Fibroblast of the conjunctiva (primary cell): Measurements from ENCODE around the gene SLC2A6.

Experiments
- DNase-seq: peaks from one replicate; pipeline ENCODE4 v3.0.0-alpha.2; 2010; ENCODE audit warnings: low read depth

The SLC2A6 gene

GRCh38 chr9:133478851-133479711 lies at the start of gene SLC2A6:
Gene SLC2A6, minus strand, starts transcription at chr9:133479099. Its CDS starts 40 bp downstream, at chr9:133479059.
- DNase-seq = peak; percentile 47

- DNase-seq = no peak
These were observed 49.3 kb upstream of the SLC2A6 start for GRCh38 chr9:133528001-133528875.

GRCh38 chr9:133527444-133527920 lies 48.6 kb upstream of the SLC2A6 start:
- no peak for DNase-seq

GRCh38 chr9:133526721-133527321 lies 47.9 kb upstream of the SLC2A6 start:
- no peak for DNase-seq

GRCh38 chr9:133525677-133526076 lies 46.8 kb upstream of the SLC2A6 start:
- DNase-seq = no peak

GRCh38 chr9:133524679-133525228 lies 45.9 kb upstream of the SLC2A6 start, which contains the start of gene MYMK:
Gene MYMK, minus strand, starts transcription at chr9:133524959. Its CDS starts 115 bp downstream, at chr9:133524844.
- DNase-seq = no peak

- no peak for DNase-seq
These were observed 45.2 kb upstream of the SLC2A6 start for GRCh38 chr9:133524146-133524545.

- DNase-seq = no peak
These were observed 44.2 kb upstream of the SLC2A6 start for GRCh38 chr9:133523106-133523505.

- no peak for DNase-seq
These were observed 43.4 kb upstream of the SLC2A6 start for GRCh38 chr9:133522073-133522910.

- no peak for DNase-seq
These were observed 42.5 kb upstream of the SLC2A6 start for GRCh38 chr9:133521122-133522072.

GRCh38 chr9:133520121-133520835 lies 41.4 kb upstream of the SLC2A6 start:
- DNase-seq = no peak

- no peak for DNase-seq
These were observed 40.8 kb upstream of the SLC2A6 start for GRCh38 chr9:133519693-133520092.

GRCh38 chr9:133518706-133519449 lies 40.0 kb upstream of the SLC2A6 start:
- no peak for DNase-seq

- no peak for DNase-seq
These were observed 39.3 kb upstream of the SLC2A6 start for GRCh38 chr9:133518200-133518599.

- no peak for DNase-seq
These were observed 38.8 kb upstream of the SLC2A6 start for GRCh38 chr9:133517711-133518110.

GRCh38 chr9:133516961-133517350 lies 38.1 kb upstream of the SLC2A6 start:
- no peak for DNase-seq

- DNase-seq = no peak
These were observed 37.5 kb upstream of the SLC2A6 start for GRCh38 chr9:133516256-133516960.
